ENCODE measurements around the gene SERPINA10.

- no peak for TF ChIP-seq CTCF (IDR thresholded peaks at IDR 0.05; ENCODE audit: low read length)
- no peak for TF ChIP-seq EZH2 (IDR thresholded peaks at IDR 0.05; ENCODE audit: borderline replicate concordance, low read length)
Observed at GRCh38 chr14:94316692-94317091, 23.6 kb upstream of the SERPINA10 start.

All from OCI-LY1 (cell line).